ENCODE results near the gene LIPC.

The LIPC gene

DNA sequence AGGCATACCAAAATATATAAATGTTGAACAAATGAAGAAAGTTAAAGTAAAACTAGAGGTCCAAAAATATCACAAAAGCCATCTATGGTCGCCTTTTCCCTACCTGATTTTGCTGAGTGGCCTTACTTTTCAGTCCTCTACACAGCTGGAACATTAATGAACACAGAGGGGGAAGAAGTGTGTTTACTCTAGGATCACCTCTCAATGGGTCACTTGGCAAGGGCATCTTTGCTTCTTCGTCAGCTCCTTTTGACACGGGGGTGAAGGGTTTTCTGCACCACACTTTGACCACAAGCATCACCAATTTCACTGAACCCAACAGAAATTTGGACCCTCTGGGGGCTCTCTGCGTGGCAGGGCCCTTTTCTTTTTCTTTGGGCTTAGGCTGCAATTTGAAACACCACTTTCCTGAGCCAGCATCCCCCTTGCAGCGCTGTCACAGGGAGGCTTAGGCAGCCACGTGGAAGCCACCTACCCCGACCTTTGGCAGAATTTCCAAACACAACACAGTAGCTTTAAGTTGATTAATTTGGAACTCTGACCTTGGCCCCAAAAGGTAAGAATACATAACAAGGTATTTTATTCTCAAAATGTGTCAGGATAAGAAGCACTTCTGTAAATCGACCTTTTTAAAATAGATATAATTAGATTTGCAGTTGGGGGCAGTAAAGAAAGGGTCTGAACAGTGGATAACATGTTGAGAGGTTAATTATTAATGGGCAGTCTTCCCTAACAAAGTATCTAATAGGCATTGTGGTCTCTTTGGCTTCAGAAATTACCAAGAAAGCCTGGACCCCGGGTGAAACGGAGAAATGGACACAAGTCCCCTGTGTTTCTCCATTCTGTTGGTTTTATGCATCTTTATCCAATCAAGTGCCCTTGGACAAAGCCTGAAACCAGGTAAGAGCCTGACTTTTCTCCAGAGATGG lies at the start of gene LIPC:
Gene LIPC (plus strand): TSS at position 771 of the 929 bp plus-strand sequence. CDS start 42 bp downstream, at position 813.
- DNase-seq (ENCODE audit: low read depth): no peak

GRCh38 chr15:58383876-58384275 lies 47.9 kb upstream of the LIPC start:
- DNase-seq (ENCODE audit: low read depth): no peak

DNA sequence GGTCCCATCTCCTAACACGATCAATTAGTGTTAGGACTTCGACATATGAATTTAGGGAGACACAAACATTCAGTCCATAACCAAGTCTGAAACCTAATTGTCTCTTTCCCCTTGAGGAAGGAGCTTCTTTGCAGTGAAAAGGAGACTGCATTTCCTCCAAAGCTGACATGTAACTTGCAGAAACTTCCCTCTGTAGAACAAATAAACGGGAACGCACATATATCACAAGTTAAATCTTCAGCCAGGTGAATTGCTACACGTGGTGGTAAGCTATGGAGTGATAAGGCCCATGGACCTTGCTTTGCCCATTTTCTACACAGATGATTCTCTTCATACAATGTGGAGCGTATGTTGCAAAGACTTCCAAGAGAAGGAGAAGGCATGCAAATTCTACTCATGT lies 47.1 kb upstream of the LIPC start:
- no peak for DNase-seq (ENCODE audit: low read depth)

GRCh38 chr15:58386081-58386480 lies 45.7 kb upstream of the LIPC start:
- no peak for DNase-seq (ENCODE audit: low read depth)

GRCh38 chr15:58386641-58387040 lies 45.1 kb upstream of the LIPC start:
- no peak for DNase-seq (ENCODE audit: low read depth)

DNA sequence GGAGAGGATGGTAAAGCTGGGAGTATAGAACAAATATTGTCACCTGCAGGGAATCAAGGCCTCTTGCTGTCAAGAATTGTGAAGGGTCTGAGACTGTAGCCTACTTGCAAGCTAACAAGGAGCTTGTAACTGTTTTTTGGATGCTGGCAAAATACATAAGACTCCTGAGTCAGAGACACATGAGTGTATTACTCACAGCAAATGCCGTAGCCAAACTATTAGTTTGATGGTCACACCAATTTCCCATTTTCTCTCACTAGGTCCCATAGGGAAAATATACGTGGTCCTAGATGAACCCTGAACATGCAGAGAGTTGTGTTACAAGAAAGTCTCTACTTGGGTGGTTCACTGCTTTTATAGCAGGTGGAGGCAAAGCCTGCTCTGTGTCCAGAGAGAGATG lies 44.7 kb upstream of the LIPC start:
- no peak for DNase-seq (ENCODE audit: low read depth)

GRCh38 chr15:58388211-58388610 lies 43.6 kb upstream of the LIPC start:
- DNase-seq (ENCODE audit: low read depth): no peak

DNA sequence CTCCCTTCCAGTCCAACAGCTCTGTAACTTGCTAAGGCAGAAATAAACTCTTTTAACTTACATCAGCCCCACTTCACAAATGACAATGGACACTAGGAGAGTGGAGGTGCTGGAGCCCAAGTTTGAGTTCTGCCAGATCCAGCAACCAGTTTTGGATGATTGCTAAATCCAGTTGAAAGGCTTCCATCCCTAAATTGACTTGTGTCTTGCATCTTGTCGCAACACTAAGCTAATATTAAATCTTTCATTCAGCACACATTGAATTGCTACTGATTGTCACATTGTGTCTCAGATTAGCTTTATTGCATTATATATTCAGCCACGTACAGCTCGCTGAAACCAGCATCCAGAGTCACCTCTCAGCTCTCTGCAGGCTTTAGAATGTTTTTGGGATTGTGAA lies 41.7 kb upstream of the LIPC start:
- no peak for DNase-seq (ENCODE audit: low read depth)

- no peak for DNase-seq (ENCODE audit: low read depth)
Measured at GRCh38 chr15:58390655-58391054, 41.1 kb upstream of the LIPC start.

- no peak for DNase-seq (ENCODE audit: low read depth)
Measured at GRCh38 chr15:58391088-58391487, 40.7 kb upstream of the LIPC start.

- DNase-seq (ENCODE audit: low read depth): no peak
Measured at GRCh38 chr15:58392141-58392540, 39.6 kb upstream of the LIPC start.

GRCh38 chr15:58392611-58393161 lies 39.1 kb upstream of the LIPC start:
- DNase-seq (ENCODE audit: low read depth): no peak

DNA sequence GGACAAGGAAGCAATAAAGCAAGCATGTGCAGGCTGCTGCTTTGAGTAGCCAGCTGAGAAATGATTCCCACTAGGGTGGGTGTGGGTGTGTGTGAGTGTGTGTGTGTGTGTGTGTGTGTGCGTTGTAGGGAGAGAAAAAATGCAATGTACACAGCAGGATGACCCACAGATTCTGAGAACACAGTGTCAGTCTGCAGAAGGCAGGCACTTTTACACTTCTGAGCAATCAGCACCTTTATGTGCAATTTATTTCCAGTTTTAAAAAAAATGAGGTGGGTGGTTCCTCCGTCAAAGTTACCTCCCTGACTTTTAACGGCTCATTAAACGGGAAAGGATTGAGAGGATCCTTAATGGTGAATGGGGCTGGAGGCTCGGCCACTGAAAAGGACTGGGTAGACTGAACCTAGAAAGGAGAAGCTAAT lies 38.5 kb upstream of the LIPC start:
- no peak for DNase-seq (ENCODE audit: low read depth)

DNA sequence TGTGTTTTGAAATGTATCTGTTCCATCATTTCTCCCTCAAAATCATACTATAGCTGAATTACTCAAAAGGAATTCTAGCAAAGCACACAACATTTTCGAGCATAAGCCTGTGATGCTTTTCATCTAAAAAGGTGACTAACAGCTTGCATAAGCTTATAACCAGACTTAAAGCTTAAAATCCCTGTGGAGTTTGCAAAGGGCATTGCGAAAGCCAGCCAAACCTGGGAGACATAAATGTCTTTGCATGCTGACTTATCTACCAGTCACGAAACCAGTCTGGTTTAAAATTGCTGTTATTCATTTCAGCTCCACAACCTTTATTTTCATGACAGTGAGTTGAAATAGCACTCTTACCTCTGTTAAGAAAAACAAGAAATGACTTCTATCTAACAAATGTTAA lies 35.6 kb upstream of the LIPC start:
- DNase-seq (ENCODE audit: low read depth): no peak

GRCh38 chr15:58398071-58398470 lies 33.7 kb upstream of the LIPC start:
- no peak for DNase-seq (ENCODE audit: low read depth)

GRCh38 chr15:58398643-58399042 lies 33.1 kb upstream of the LIPC start:
- DNase-seq (ENCODE audit: low read depth): no peak

DNA sequence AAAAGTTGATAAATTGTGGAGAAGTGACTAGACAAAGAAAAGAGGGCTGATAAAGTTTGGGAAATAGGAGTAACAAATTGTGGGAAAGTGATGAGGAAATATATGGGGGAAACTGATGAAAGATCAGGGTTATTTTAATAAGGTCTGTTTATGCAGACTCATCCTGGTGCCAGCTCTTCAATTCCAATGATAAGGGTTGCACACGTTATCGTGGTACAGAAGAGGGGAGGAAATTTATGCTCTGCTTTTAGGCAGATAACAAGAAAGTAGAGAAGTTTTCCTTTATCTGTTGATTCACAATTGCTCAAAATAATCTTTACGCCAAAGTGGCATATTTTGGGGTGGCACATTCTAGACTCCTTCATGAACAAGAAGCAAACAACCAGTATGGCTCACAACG lies 32.1 kb upstream of the LIPC start:
- DNase-seq (ENCODE audit: low read depth): no peak

- DNase-seq (ENCODE audit: low read depth): no peak
Measured at GRCh38 chr15:58401276-58401675, 30.5 kb upstream of the LIPC start.

GRCh38 chr15:58401991-58402649 lies 29.7 kb upstream of the LIPC start:
- DNase-seq (ENCODE audit: low read depth): no peak

DNA sequence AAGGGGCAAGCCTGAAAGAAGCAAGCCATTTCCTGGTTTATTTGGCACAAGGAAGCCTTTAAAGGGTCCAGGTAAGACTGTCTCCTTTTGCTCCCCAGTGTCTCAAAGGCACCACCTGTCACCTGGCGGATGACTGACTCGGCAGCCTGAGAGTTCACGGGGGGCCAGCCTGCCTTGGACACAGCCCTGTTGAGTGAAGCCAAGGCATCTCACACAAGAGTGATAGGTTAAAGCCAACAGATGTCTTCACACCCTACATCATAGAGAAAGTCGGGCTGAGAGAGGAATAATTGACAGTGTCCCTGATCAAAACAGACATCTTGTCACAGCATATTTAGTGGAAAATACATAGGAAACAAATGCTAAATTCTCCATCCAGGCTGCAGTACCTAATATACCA lies 28.2 kb upstream of the LIPC start:
- DNase-seq (ENCODE audit: low read depth): no peak

GRCh38 chr15:58404020-58404419 lies 27.8 kb upstream of the LIPC start:
- no peak for DNase-seq (ENCODE audit: low read depth)

DNA sequence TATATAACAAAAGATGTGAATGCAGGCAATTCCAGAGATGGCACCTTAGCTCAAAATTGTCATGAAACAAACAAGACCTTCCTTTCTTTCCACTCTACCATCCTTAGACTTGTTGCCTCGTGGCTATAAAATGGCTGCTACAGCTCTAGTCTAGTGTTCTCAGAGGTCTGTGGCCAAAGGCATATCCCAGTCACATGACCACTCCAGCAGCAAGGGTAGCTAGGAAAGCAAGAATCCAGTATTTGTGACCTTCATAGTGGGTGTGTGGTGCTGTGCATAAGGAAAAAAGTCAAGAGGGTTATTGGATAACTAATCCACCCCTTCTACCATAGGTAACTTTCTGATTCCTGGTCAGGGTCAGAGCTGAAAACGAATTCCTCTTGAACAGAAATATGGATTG lies 27.1 kb upstream of the LIPC start:
- no peak for DNase-seq (ENCODE audit: low read depth)

- DNase-seq (ENCODE audit: low read depth): no peak
Measured at GRCh38 chr15:58405865-58406264, 25.9 kb upstream of the LIPC start.
